Measurements from ENCODE around the gene RRM2.

RRM2 gene

DNA sequence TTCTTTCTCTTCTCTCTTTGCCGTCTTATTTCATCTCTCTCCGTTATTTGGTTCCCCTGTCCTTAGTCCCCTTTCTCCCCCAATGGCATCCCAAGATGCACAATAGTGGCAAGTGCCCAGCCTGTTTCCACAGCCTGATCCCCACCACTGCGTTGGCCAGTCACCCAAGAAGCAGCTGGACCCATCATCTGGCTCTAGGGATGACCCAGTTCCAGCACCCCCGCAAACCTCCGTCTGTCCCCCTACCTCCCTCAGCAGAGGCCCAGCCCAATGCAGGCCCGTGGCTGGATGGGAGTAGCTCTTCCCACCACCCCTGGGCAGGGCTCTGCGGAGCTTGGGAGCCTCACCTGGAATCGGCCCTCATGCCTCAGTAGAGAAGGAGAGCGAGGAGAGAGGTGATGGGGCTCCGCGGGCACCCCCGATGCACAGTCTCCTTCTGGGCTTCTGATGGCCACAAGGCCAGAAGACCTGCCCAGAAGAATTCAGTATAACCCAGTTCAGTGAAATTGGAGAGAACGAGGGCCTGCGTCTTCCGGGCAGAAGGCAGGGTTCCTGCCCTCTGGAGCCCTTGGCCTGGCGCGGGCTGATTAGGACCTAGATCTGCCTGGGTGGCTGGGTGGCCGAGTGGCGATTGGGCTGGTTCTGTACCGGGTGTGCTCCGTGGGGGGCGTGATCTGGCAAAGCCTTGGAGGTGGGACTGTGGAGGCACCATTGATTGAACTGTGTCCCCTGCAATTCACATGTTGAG is 50.9 kb downstream of the RRM2 start:
- DNase-seq (ENCODE audit: low spot score): no peak
- in situ Hi-C loops (cut with MboI; ENCODE audit: low pct_unique_long_range_greater_than_20kb, low sequenced_read_pairs, unreplicated experiment): no loop called here
- TF ChIP-seq, protein P1, sequence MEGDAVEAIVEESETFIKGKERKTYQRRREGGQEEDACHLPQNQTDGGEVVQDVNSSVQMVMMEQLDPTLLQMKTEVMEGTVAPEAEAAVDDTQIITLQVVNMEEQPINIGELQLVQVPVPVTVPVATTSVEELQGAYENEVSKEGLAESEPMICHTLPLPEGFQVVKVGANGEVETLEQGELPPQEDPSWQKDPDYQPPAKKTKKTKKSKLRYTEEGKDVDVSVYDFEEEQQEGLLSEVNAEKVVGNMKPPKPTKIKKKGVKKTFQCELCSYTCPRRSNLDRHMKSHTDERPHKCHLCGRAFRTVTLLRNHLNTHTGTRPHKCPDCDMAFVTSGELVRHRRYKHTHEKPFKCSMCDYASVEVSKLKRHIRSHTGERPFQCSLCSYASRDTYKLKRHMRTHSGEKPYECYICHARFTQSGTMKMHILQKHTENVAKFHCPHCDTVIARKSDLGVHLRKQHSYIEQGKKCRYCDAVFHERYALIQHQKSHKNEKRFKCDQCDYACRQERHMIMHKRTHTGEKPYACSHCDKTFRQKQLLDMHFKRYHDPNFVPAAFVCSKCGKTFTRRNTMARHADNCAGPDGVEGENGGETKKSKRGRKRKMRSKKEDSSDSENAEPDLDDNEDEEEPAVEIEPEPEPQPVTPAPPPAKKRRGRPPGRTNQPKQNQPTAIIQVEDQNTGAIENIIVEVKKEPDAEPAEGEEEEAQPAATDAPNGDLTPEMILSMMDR (IDR thresholded peaks at IDR 0.05; ENCODE audit: extremely low read depth, insufficient read depth, missing control alignments): no peak

DNA sequence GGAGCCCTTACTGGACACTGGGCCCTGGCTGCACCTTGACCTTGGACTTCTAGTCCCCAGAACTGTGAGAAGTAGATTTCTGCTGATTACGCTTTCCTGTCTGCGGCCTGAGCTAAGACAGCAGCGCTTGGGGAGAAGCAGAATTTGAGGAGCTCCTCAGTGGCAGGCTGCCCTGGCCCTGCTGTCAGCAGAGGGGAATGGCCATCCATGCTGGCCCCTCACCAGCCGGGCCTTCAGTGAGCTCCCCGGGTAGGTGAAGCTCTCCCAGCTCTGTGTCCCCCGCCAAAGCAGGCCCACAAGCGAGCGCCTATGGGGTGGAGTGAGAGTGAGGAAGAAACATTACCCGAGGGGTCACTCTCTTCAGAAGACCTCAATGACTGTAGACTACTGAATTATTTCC is 51.6 kb downstream of the RRM2 start:
- in situ Hi-C loops (cut with MboI; ENCODE audit: low pct_unique_long_range_greater_than_20kb, low sequenced_read_pairs, unreplicated experiment): no loop called here
- TF ChIP-seq, protein P1 (IDR thresholded peaks at IDR 0.05; ENCODE audit: extremely low read depth, insufficient read depth, missing control alignments): no peak

DNA sequence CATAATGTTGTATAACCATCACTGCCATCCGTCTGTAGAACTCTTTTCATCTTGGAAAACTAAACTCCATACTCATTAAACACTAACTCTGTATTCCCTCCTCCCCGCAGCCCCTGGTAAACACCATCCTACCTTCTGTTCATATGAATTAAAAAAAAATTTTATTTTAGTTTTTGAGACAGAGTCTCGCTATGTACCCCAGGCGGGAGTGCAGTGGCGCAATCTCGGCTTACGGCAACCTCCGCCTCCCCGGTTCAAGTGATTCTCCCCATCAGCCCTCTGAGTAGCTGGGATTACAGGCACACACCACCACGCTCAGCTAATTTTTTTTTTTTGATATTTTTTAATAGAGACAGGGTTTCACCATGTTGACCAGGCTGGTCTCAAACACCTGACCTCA is 52.9 kb downstream of the RRM2 start:
- in situ Hi-C loops (cut with MboI; ENCODE audit: low pct_unique_long_range_greater_than_20kb, low sequenced_read_pairs, unreplicated experiment): no loop called here
- TF ChIP-seq, protein P1 (IDR thresholded peaks at IDR 0.05; ENCODE audit: extremely low read depth, insufficient read depth, missing control alignments): no peak

More for the DNA sequence above, 51.6 kb downstream of the RRM2 start:
- DNase-seq (ENCODE audit: low spot score): no peak

GRCh38 chr2:10178751-10179150 is 56.2 kb downstream of the RRM2 start:
- in situ Hi-C loops (cut with MboI; ENCODE audit: low pct_unique_long_range_greater_than_20kb, low sequenced_read_pairs, unreplicated experiment): no loop called here
- TF ChIP-seq, protein P1 (IDR thresholded peaks at IDR 0.05; ENCODE audit: extremely low read depth, insufficient read depth, missing control alignments): no peak
- no peak for DNase-seq (ENCODE audit: low spot score)

More for the DNA sequence above, 52.9 kb downstream of the RRM2 start:
- no peak for DNase-seq (ENCODE audit: low spot score)

DNA sequence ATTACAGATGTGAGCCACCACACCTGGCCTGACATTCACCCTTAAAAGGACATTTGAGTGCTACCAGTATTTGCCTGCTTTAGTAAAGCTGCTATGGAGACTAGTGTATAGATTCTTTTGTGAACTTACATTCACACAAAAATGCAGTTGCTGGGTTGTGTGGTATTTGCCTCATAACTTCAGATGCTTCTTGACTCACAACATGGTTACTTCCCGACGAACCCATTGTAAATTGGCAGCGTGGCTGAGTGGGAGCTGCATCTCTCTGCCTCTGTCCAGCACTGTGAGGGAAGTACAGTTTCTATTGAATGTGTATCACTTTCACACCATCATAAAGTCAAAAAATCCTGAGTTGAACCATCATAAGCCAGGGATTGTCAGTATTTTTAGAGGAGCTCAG is 56.9 kb downstream of the RRM2 start:
- DNase-seq (ENCODE audit: low spot score): no peak
- TF ChIP-seq, protein P1 (IDR thresholded peaks at IDR 0.05; ENCODE audit: extremely low read depth, insufficient read depth, missing control alignments): no peak
- in situ Hi-C loops (cut with MboI; ENCODE audit: low pct_unique_long_range_greater_than_20kb, low sequenced_read_pairs, unreplicated experiment): no loop called here

GRCh38 chr2:10180229-10180628 is 57.7 kb downstream of the RRM2 start:
- in situ Hi-C loops (cut with MboI; ENCODE audit: low pct_unique_long_range_greater_than_20kb, low sequenced_read_pairs, unreplicated experiment): no loop called here
- TF ChIP-seq, protein P1 (IDR thresholded peaks at IDR 0.05; ENCODE audit: extremely low read depth, insufficient read depth, missing control alignments): no peak
- no peak for DNase-seq (ENCODE audit: low spot score)

All from GM13977 (cell line).